Activated naive CD8-positive, alpha-beta T cell treated with anti-CD3 and anti-CD28 coated beads for 36 hours (primary cell): ENCODE measurements around the gene DEFB118. TPM values are rescaled to one million over a fixed set of nuclear protein-coding genes. Genes with fewer than 3 reads are reported as not detected.
"Not testable (repeated sequence)": the region's sequence is repeated elsewhere in the genome, so short reads cannot be mapped to it uniquely, and the experiment has no call there.

Experiments used
- DNase-seq: peaks from one replicate; pipeline ENCODE4 v3.0.0; 2021
- H3K27ac Mint-ChIP-seq: one replicate; pipeline ENCODE4 v1.8.0; 2022; ENCODE audit warnings: mild to moderate bottlenecking, moderate library complexity, mixed read lengths
- H3K27me3 Mint-ChIP-seq: one replicate; pipeline ENCODE4 v1.8.0; 2022; ENCODE audit warnings: mild to moderate bottlenecking, mixed read lengths
- H3K36me3 Mint-ChIP-seq: one replicate; pipeline ENCODE4 v1.8.0; 2021; ENCODE audit warnings: mild to moderate bottlenecking, mixed read lengths
- H3K4me1 Mint-ChIP-seq: one replicate; pipeline ENCODE4 v1.8.0; 2021; ENCODE audit warnings: mixed read lengths
- H3K4me3 Mint-ChIP-seq: one replicate; pipeline ENCODE4 v1.8.0; 2022; ENCODE audit warnings: mild to moderate bottlenecking, moderate library complexity, mixed read lengths
- H3K9me3 Mint-ChIP-seq: one replicate; pipeline ENCODE4 v1.8.0; 2022; ENCODE audit warnings: mixed read lengths
- total RNA-seq, 2 experiments: library from RNA; stranded (reverse); gene quantifications; one replicate each; pipeline ENCODE4 v1.2.3, GENCODE V29; 2021

Gene DEFB118, protein sequence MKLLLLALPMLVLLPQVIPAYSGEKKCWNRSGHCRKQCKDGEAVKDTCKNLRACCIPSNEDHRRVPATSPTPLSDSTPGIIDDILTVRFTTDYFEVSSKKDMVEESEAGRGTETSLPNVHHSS
- not detected for total RNA-seq

DNA sequence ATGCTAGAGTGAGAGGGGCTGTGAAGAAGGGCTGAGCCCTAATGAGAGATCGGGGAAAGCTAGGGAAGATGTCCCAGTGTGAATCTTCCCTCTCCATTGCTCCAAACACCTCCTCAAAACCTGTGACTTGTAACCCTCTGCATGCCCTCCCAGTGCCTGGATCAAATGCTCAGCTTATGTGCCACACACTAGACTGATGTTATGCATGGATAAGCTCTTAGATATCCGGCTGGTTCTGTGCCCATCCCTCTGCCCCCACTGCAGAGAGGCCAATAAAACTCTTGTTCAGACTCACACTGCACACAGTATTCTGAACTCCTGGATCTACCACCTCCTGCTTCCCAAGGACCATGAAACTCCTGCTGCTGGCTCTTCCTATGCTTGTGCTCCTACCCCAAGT lies at the start of gene DEFB118:
DEFB118 (plus strand) TSS at position 301 of the 400 bp plus-strand sequence; CDS start at position 351, 50 bp downstream.
- Mint-ChIP-seq H3K36me3 (no peaks in the 10 kb centered on the region), H3K4me1 (no peaks in the 10 kb centered on the region), H3K27ac (no peak within 1 kb of the TSS), H3K9me3 (peaks cover 1% of the 10 kb centered on the region), H3K4me3 (no peak within 1 kb of the TSS), H3K27me3 (no peaks in the 10 kb centered on the region)
- no peak for DNase-seq

DNA sequence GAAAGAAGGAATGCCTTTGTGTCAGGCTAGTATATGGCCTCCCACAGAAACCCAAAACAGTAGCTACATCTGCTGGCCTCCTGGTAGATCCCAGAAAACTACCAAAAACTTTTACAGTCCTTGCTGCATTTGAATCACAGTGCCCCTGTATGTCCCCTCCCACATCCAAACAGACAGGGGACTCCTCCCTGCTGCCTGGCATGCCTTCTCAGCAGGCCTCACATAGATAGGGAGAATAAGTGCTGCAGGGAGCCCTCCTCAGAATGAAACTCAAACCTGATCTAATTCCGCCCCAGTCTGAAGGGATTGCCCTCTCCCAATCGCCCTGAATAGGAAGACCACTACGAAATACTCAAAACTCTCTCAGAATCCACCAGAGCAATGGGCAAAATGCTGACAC lies 45.9 kb upstream of the DEFB118 start:
- Mint-ChIP-seq H3K4me3 (no peak overlapping the region), H3K4me1 (no peaks in the 10 kb centered on the region), H3K36me3 (no peaks in the 10 kb centered on the region), H3K27ac (no peak overlapping the region), H3K9me3 (peaks cover 9% of the 10 kb centered on the region), H3K27me3 (no peaks in the 10 kb centered on the region)
- no peak for DNase-seq

DNA sequence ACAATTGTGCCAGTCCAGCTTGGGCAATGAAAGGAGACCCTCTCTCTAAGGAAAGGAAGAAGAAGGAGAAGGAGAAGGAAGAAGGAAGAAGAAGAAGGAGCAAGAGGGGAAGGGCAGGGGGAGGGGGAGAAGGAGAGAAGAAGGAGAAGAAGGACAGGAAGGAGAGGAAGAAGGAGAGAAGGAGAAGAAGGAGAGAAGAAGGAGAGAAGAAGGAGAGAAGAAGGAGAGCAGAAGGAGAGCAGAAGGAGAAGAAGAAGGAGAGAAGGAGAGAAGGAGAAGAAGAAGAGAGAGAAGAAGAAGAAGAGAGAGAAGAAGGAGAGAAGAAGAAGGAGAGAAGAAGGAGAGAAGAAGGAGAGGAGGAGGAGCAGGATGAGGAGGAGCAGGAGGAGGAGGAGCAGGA lies 37.5 kb upstream of the DEFB118 start:
- Mint-ChIP-seq H3K27me3 (peaks cover 4% of the 10 kb centered on the region), H3K27ac (no peak overlapping the region), H3K36me3 (no peaks in the 10 kb centered on the region), H3K4me3 (no peak overlapping the region), H3K4me1 (no peaks in the 10 kb centered on the region), H3K9me3 (peaks cover 5% of the 10 kb centered on the region)
- no peak for DNase-seq

DNA sequence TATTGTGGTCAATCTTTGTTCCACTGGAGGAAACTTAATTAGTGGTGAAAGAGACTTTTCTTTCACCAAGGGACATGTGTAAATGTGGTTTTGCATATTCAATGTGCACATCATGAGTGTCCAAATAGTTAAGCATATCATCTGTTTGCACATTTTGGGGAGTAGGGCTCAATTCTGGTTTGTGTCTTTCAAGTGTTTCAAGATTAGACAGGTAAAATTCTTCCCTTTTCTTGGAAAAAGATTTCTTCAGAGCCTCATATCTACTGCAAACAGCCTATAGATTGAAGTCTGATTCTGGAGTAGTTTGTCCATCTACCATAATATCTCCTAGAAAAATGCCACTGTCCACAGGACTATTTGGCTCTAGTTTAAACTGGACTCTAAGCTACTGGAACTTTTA lies 26.9 kb upstream of the DEFB118 start:
- Mint-ChIP-seq H3K36me3 (no peaks in the 10 kb centered on the region), H3K27ac (no peak overlapping the region), H3K9me3 (no peaks in the 10 kb centered on the region), H3K27me3 (peaks cover 3% of the 10 kb centered on the region), H3K4me3 (no peak overlapping the region), H3K4me1 (no peaks in the 10 kb centered on the region)
- no peak for DNase-seq

DNA sequence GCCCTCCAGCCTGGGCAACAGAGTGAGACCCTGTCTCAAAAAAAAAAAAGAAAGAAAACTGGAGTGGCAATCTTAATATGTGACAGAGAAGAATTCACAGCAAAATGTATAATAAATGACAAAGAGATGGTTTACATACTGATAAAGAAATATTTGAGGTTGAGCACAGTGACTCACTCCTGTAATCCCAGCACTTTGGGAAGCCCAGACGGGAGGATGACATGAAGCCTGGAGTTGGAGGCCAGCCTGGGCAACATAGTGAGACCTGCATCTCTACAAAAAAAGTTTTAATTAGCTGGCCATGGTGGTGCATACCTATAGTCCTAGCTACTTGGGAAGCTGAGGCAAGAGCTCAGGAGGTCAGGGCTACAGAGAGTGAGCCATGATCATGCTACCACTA lies 12.4 kb upstream of the DEFB118 start:
- Mint-ChIP-seq H3K9me3 (no peaks in the 10 kb centered on the region), H3K27me3 (peaks cover 12% of the 10 kb centered on the region), H3K36me3 (no peaks in the 10 kb centered on the region), H3K4me1 (no peaks in the 10 kb centered on the region), H3K27ac (no peak overlapping the region), H3K4me3 (no peak overlapping the region)
- no peak for DNase-seq

DNA sequence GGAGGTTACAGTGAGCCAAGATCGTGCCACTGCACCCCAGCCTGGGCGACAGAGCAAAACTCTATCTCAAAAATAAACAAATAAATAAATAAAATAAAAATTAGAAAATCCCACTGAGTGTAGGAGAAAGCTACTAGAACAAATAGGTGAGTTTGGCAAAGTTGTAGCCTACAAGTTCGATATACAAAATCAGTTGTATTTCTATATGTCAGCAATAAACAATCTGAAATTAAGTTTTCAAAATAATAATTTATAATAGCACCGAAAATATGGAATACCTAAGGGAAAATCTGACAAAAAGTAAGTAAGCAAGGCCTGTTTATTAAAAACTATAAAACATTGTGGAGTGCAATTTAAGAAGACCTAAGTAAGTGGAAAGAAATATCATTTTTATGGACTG lies 5.1 kb upstream of the DEFB118 start:
- H3K27me3 Mint-ChIP-seq: peaks cover 3% of the 10 kb centered on the region
- H3K4me1 Mint-ChIP-seq: no peaks in the 10 kb centered on the region
- no peaks in the 10 kb centered on the region for H3K36me3 Mint-ChIP-seq
- DNase-seq: no peak
- no peak overlapping the region for H3K4me3 Mint-ChIP-seq
- H3K9me3 Mint-ChIP-seq: peaks cover 1% of the 10 kb centered on the region
- H3K27ac Mint-ChIP-seq: no peak overlapping the region

DNA sequence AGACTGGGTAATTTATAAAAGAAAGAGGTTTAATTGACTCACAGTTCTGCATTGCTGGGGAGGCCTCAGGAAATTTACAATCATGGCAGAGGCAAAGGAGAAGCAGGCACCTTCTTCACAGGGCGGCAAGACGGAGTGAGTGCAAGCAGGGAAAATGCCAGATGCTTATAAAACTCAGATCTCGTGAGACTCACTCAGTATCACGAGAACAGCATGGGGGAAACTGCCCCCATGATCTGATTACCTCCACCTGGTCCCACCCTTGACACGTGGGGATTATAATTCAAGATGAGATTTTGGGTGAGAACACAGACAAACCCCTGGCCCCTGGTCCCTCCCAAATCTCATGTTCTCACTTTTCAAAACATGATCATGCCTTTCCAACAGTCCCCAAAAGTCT lies 4.1 kb upstream of the DEFB118 start:
- H3K27ac Mint-ChIP-seq, H3K27me3 Mint-ChIP-seq, H3K4me1 Mint-ChIP-seq, H3K4me3 Mint-ChIP-seq, H3K36me3 Mint-ChIP-seq, H3K9me3 Mint-ChIP-seq, DNase-seq: not testable (repeated sequence)

DNA sequence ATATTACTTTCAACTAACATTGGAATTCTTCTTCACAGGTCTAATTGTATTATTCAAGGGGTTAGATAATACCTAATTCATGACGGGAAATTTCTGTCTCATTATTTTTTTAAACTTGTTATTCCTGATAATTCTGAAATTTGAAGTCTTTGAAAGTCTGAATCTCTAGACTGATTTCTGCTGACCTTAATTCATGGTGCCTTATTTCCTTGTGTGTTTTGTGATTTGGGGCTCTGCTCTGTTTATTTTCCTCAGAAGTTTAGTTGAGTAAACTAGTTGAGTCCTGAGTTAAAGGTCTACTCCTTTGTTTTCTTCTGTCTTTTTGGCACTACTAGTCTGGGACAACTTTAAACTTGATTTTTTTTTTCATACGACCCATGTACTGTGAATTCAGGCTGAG lies 5.9 kb downstream of the DEFB118 start:
- Mint-ChIP-seq H3K36me3 (no peaks in the 10 kb centered on the region), H3K27me3 (peaks cover 4% of the 10 kb centered on the region), H3K9me3 (peaks cover 2% of the 10 kb centered on the region), H3K27ac (no peak overlapping the region), H3K4me1 (no peaks in the 10 kb centered on the region), H3K4me3 (no peak overlapping the region)
- DNase-seq: no peak

DNA sequence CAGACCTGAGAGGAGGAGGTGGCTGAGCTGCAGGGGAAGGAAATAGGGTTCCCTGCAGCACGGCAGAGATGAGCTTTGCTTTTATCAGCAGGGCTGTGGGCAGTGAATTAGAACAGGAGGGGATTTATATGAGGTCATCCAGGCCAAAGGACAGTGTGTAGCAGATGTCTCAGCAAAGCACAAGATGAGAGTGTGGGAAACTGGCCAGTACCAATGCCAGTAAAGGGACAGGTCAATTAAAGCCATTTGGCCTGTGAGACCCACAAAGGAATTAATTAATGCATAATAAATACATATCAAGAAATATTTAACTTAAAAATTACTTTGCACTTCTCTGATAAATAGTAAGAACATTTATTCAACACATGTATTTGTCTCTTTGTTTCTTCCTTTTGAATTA lies 22.1 kb downstream of the DEFB118 start, which contains the start of gene DEFB119:
DEFB119 (minus strand) TSS at position 101 of the 400 bp plus-strand sequence. CDS start 107 bp downstream, outside the sequence.
- no peaks in the 10 kb centered on the region for H3K9me3 Mint-ChIP-seq
- no peak within 1 kb of the TSS for H3K4me3 Mint-ChIP-seq
- H3K4me1 Mint-ChIP-seq: no peaks in the 10 kb centered on the region
- DNase-seq: no peak
- H3K27me3 Mint-ChIP-seq: peaks cover 9% of the 10 kb centered on the region
- no peak within 1 kb of the TSS for H3K27ac Mint-ChIP-seq
- no peaks in the 10 kb centered on the region for H3K36me3 Mint-ChIP-seq

DNA sequence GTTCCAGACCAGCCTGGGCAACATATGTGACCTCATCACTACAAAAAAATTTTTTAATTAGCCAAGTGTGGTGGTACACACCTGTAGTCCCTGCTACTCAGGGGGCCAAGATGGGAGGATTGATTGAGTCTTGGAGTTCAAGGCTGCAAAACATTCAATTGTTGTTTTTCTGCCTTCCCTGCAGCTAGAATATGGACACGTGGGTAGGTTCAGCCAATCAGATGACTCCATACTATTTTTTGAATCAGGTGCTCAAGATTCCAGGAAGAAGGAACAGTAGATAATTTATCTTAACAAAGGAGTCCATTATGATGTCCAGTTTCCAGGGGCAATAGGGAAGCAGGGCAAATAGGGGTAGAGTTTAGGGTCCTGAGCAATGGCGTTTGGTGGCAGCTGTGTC lies 24.4 kb downstream of the DEFB118 start:
- Mint-ChIP-seq H3K27me3 (peaks cover 12% of the 10 kb centered on the region), H3K9me3 (no peaks in the 10 kb centered on the region), H3K4me1 (no peaks in the 10 kb centered on the region), H3K27ac (no peak overlapping the region), H3K36me3 (no peaks in the 10 kb centered on the region), H3K4me3 (no peak overlapping the region)
- no peak for DNase-seq

DNA sequence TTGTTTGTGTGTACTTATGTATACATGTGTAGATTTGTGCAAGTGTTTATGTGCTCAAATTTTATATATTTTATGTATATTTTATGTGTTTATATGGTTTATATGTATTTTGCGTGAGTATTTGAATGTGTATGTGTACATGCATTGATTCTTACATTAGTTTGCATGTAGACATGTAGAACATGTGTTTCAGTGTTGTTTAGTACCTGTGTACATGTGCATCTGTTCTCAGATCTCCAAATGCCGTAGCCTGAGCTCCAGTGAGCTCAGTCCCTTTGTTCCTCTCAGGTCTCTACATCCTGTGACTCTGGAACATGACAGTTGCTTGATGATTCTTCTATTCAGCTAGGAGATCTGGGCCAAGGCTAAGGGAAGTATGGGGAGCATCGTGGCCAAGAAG lies 26.5 kb downstream of the DEFB118 start:
- H3K4me3 Mint-ChIP-seq: no peak overlapping the region
- H3K9me3 Mint-ChIP-seq: no peaks in the 10 kb centered on the region
- H3K27me3 Mint-ChIP-seq: peaks cover 9% of the 10 kb centered on the region
- no peaks in the 10 kb centered on the region for H3K4me1 Mint-ChIP-seq
- no peaks in the 10 kb centered on the region for H3K36me3 Mint-ChIP-seq
- no peak overlapping the region for H3K27ac Mint-ChIP-seq
- no peak for DNase-seq

DNA sequence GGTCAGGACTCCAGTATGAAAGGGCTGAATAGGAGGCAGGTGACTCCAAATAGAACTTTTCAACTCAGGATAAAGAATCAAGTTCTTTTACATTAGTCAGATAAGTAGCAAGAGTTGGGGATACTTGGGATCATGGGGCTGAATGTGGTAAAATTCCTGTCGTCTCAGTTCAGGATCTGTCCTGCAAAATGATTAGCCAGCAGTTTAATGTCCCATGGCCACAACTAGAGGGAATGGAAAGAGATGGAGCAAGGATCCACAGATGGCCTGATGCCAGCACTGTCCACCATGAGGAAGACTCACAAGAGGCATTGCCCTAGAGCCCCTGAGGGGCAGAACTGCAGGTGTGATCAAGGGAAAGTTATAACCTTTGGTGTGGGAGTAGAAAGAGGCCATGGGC lies 35.5 kb downstream of the DEFB118 start:
- Mint-ChIP-seq H3K36me3 (no peaks in the 10 kb centered on the region), H3K4me3 (no peak overlapping the region), H3K27me3 (peaks cover 2% of the 10 kb centered on the region), H3K27ac (no peak overlapping the region), H3K4me1 (no peaks in the 10 kb centered on the region), H3K9me3 (no peaks in the 10 kb centered on the region)
- no peak for DNase-seq

DNA sequence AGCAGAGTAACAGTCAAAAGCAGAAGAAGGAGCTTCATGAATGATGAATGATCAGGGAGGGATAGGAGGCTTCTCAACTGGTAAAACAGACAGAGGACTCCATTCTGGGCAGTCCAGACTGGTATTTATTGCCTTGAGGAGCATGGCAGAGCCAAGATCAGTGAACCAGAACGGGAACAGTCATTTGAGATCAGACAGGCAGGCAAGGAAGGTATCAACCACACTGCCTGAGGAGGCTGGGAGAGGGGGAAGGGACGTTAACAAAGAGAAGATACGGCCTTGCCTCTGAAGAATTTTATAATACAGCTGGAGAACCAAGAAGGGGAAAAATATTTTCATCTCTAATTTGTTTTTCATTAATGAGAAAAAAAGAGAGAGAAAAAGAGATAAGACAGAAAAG lies 37.7 kb downstream of the DEFB118 start, which contains the start of gene DEFB121:
DEFB121 (minus strand) TSS at position 101 of the 400 bp plus-strand sequence; CDS start at position 38, 63 bp downstream.
- no peak within 1 kb of the TSS for H3K4me3 Mint-ChIP-seq
- no peak within 1 kb of the TSS for H3K27ac Mint-ChIP-seq
- no peak for DNase-seq
- peaks cover 1% of the 10 kb centered on the region for H3K9me3 Mint-ChIP-seq
- no peaks in the 10 kb centered on the region for H3K27me3 Mint-ChIP-seq
- no peaks in the 10 kb centered on the region for H3K4me1 Mint-ChIP-seq
- no peaks in the 10 kb centered on the region for H3K36me3 Mint-ChIP-seq

DNA sequence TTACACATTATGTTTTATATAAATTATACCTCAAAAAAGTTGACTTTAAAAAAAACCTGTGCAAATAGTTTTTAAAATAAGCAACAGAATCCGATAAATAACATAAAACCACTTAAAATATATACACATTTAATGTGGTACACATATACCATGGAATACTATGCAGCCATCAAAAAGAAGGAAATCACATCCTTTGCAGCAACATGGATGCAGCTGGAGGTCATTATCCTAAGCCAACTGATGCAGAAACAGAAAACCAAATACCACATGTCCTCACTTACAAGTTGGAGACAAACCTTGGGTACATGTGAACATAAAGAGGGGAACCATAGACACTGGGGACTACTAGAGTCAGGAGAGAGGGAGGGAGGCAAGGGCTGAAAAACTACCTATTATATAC lies 41.6 kb downstream of the DEFB118 start:
- Mint-ChIP-seq H3K9me3 (peaks cover 1% of the 10 kb centered on the region), H3K4me1 (no peaks in the 10 kb centered on the region), H3K27ac (no peak overlapping the region), H3K36me3 (no peaks in the 10 kb centered on the region), H3K27me3 (peaks cover 8% of the 10 kb centered on the region), H3K4me3 (no peak overlapping the region)
- no peak for DNase-seq

DNA sequence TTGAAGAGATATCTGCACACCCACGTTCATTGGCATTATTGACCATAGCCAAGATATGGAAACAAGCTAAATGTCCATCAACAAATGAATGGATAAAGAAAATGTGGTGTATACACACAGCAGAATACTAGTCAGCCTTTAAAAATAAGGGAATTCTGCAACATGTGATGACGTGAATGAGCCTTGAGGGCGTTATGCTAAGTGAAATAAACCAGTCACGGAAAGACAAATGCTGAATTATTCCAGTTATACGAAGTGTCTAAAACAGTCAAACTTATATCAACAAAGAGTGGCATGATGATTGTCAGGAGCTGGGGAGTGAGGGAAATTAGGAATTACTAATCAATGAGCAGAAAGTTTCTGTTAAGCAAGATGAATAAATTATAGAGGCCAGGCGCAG lies 46.0 kb downstream of the DEFB118 start:
- H3K27me3 Mint-ChIP-seq: peaks cover 8% of the 10 kb centered on the region
- DNase-seq: no peak
- no peaks in the 10 kb centered on the region for H3K36me3 Mint-ChIP-seq

DNA sequence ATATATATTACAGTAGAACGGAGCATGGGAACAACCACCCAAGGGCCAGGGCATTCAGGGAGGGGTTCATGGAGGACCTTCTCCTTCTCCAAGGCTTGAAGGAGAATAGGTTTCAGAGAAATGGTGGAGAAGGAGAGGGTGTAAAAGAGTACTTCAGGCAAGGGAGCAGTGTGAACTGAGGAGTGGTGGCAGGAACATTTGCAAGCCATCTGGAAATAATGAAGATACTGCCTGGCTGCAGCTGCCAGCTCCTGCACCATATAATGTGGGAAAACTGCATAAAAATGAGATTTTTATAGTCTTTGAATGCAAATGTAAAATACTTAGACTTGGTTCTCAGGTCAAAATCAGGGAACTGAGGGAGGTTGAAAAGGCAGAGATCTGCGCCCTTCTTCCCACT lies 47.3 kb downstream of the DEFB118 start:
- H3K27me3 Mint-ChIP-seq: peaks cover 8% of the 10 kb centered on the region
- no peaks in the 10 kb centered on the region for H3K9me3 Mint-ChIP-seq
- no peaks in the 10 kb centered on the region for H3K4me1 Mint-ChIP-seq
- H3K4me3 Mint-ChIP-seq: no peak overlapping the region
- H3K27ac Mint-ChIP-seq: no peak overlapping the region
- no peaks in the 10 kb centered on the region for H3K36me3 Mint-ChIP-seq
- no peak for DNase-seq

More for the DNA sequence above, 46.0 kb downstream of the DEFB118 start:
- Mint-ChIP-seq H3K9me3 (peaks cover 1% of the 10 kb centered on the region), H3K27ac (no peak overlapping the region), H3K4me3 (no peak overlapping the region), H3K4me1 (no peaks in the 10 kb centered on the region)
